Fibroblast of mammary gland (primary cell): ENCODE results near the gene UTS2.

Experiments
- DNase-seq: peaks from one replicate; pipeline ENCODE4 v3.0.0-alpha.2; 2010; ENCODE audit warnings: low read depth
- H3K4me3 ChIP-seq: 2 replicates; pipeline ENCODE4 v1.5.1; 2011; ENCODE audit warnings: low read depth, mild to moderate bottlenecking, low read length, moderate library complexity; ENCODE audit not compliant: control insufficient read depth
- TF ChIP-seq, protein P1 (sequence below): conservative IDR thresholded peaks from 2 replicates; pipeline ENCODE4 v1.5.1; 2011; ENCODE audit warnings: low read depth, low read length, inconsistent platforms; ENCODE audit not compliant: control insufficient read depth, insufficient read depth

The UTS2 gene, protein sequence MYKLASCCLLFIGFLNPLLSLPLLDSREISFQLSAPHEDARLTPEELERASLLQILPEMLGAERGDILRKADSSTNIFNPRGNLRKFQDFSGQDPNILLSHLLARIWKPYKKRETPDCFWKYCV

DNA sequence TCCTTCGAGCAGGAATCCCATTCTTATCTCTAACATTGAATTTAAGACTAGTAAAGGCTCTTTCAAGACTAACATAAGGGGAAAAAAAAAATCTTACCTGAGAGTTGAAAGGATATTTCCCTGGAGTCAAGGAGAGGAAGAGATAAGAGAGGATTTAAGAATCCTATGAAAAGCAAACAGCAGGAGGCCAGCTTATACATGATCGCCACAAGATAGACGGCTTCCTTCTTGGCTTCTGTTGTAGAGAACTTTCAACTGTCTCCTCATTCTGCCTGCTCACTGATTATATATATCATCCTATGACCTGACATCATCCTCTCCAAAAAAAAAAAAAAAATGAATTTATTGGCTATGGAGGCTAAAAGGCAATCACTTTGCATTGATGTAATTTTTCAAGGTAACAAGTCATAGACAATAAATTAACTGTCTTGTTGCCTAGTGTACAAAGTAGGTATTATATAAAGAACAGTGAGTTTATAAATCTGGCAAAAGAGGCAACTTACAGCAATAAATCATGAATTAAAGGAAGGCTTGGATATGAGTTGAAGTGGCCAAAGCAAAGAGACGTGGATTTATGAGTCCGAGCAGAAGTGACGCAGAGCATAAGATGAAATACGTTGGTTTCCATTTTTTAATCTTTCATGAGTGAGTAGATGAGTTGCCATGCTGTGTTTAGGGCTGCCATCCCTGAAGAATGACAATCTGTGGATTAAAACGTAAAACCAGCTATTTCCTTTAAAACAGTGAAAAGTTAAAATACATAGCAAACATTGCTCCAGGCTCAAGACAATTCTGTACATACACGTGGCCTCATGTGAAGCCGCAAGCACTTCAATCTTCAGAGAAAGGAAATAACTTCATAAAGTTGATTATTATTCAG, at the start of gene UTS2:
Gene UTS2 (minus strand): TSS at position 262 of the 880 bp plus-strand sequence. CDS start 62 bp downstream, at position 200.
- DNase-seq: no peak
- H3K4me3 ChIP-seq: no peak within 1 kb of the TSS
- TF ChIP-seq, protein P1, sequence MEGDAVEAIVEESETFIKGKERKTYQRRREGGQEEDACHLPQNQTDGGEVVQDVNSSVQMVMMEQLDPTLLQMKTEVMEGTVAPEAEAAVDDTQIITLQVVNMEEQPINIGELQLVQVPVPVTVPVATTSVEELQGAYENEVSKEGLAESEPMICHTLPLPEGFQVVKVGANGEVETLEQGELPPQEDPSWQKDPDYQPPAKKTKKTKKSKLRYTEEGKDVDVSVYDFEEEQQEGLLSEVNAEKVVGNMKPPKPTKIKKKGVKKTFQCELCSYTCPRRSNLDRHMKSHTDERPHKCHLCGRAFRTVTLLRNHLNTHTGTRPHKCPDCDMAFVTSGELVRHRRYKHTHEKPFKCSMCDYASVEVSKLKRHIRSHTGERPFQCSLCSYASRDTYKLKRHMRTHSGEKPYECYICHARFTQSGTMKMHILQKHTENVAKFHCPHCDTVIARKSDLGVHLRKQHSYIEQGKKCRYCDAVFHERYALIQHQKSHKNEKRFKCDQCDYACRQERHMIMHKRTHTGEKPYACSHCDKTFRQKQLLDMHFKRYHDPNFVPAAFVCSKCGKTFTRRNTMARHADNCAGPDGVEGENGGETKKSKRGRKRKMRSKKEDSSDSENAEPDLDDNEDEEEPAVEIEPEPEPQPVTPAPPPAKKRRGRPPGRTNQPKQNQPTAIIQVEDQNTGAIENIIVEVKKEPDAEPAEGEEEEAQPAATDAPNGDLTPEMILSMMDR: no peak

DNA sequence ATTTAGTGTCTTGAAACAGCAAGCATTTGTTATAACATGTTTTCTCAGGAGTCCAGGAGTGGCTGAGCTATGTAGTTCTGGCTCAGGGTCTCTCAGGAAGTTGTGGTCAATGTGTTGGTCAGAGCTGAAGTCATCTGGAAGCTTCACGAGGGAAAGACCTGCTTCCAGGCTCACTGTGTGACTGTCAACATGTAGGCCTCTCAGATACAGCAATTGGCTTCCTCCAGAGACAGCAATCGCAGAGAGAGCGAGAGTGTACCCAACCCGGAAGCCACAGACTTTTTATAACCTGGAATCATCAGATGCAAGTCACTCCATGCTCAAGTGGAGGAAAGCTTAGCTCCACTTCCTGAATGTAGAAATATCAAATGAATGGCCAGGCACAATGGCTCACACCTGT, 46.9 kb upstream of the UTS2 start:
- TF ChIP-seq, protein P1: no peak
- H3K4me3 ChIP-seq: no peak overlapping the region
- peak; percentile 57 for DNase-seq

DNA sequence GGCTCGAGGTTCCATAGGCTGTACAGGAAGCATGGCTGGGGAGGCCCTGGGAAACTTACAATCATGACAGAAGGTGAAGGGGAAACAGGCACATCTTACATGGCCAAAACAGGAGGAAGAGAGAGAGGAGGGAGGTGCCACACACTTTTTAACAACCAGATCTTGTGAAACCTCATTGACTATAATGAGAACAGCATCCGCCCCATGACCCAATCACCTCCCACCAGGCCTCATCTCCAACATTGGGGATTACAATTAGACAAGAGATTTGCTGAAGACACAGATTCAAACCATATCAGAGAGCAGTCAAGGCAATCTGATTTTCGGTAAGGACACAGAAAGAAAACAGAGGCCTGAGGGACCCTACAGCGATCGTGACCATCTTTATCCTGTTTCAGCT, 46.1 kb upstream of the UTS2 start:
- TF ChIP-seq, protein P1: no peak
- DNase-seq: no peak

DNA sequence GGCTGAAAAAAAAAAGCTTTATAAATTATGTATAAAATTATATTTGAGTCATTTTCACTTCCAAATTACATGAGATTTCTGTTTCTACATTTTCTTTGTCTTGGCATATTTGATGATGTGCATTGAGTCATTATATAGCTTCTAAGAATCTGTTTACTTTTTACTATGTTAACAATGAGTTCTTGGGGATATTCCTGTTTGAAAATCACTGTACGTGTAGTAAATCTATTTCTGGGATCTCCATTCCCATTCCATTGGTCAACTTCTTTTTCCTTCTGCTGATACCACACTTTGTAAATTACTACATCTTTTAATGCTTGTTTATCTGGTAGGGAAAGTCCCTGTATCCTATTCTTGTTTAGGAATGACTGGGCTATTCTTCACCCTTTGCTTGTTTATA, 44.1 kb upstream of the UTS2 start:
- TF ChIP-seq, protein P1: no peak
- DNase-seq: no peak
- no peak overlapping the region for H3K4me3 ChIP-seq

More for the DNA sequence above, 46.1 kb upstream of the UTS2 start:
- no peak overlapping the region for H3K4me3 ChIP-seq

DNA sequence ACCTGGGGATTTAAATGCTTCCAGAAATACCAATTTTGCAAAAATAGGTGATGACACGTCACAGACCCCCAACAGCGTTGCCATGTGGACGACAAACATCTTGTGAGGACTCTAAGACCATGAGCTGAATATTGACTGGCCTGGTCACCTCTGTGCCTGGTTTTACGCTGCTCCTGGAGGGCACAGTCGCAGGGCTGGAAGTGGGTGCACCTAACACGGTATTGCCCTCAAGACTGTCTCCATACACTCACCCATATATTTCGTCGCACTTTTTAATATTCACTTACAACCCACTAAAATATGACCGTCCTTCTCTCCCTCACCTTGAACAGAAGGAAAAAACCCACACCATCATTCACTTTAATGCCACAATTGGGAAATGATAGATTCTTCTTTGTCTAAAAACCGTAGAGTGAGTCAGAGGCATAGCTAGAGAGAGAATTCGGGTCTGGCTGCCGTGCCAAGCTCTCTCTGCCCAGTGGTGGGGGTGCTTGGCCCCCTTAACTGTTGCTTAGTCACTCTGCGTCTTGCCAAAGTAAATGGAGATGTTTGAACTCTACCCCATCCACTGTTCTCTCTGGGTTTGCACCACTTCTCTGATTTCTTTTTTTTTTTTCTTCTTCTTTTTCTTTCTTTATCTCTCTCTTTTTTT, 40.8 kb upstream of the UTS2 start:
- H3K4me3 ChIP-seq: no peak overlapping the region
- TF ChIP-seq, protein P1: no peak
- peak; percentile 84 for DNase-seq

DNA sequence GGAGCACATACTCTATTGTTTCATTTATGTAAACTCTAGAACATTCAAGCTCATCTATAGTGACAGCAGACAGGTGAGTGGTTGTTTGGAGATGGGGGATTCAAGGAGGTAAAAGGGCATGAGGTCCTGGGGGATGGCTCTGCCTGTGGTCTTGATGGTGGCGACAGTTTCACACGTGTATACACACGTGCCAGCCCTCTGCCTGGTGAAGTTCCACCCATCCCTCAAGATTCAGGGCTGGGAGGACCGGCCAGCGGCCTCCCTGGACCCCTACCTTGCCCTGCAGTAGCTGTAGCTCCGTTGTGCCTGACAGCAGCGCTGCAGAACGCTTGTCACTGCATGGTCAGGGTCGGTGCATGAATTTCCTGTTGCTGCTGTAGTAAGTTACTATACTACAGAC, 38.9 kb upstream of the UTS2 start:
- TF ChIP-seq, protein P1: no peak
- no peak overlapping the region for H3K4me3 ChIP-seq
- no peak for DNase-seq
